NCI-H1092 treated with DMSO at 0.1 percent for 48 hours (cell line): ENCODE data around the gene FYCO1.
"Not testable (repeated sequence)": the region's sequence is repeated elsewhere in the genome, so short reads cannot be mapped to it uniquely, and the experiment has no call there.

Experiments
- DNase-seq: peaks from one replicate; lab custom pipeline; 2025; lab: John Stamatoyannopoulos, UW

The FYCO1 gene

GRCh38 chr3:45995236-45996192 lies at the start of gene FYCO1:
FYCO1 (minus strand) TSS chr3:45995824; CDS start chr3:45984910, 10,914 bp downstream.
- DNase-seq, result peak; percentile 73

- no peak for DNase-seq
Measured at GRCh38 chr3:46038916-46039315, 43.3 kb upstream of the FYCO1 start.

GRCh38 chr3:46038071-46038470 lies 42.4 kb upstream of the FYCO1 start:
- DNase-seq, result not testable (repeated sequence)

GRCh38 chr3:46036191-46036590 lies 40.6 kb upstream of the FYCO1 start:
- no peak for DNase-seq

- DNase-seq, result no peak
Measured at GRCh38 chr3:46031747-46032146, 36.1 kb upstream of the FYCO1 start.

GRCh38 chr3:46031269-46031668 lies 35.6 kb upstream of the FYCO1 start:
- DNase-seq, result no peak

- DNase-seq, result no peak
Measured at GRCh38 chr3:46030626-46031025, 35.0 kb upstream of the FYCO1 start.

- DNase-seq, result no peak
Measured at GRCh38 chr3:46029953-46030543, 34.4 kb upstream of the FYCO1 start.

GRCh38 chr3:46027736-46028397 lies 32.2 kb upstream of the FYCO1 start:
- DNase-seq, result no peak

GRCh38 chr3:46027021-46027705 lies 31.5 kb upstream of the FYCO1 start, which contains the start of gene XCR1:
XCR1 (minus strand) TSS chr3:46027483; CDS start chr3:46021947, 5,536 bp downstream.
- no peak for DNase-seq

GRCh38 chr3:46025139-46025538 lies 29.5 kb upstream of the FYCO1 start:
- DNase-seq, result no peak

- DNase-seq, result no peak
Measured at GRCh38 chr3:46024131-46024530, 28.5 kb upstream of the FYCO1 start.

GRCh38 chr3:46022909-46023785 lies 27.5 kb upstream of the FYCO1 start:
- DNase-seq, result no peak

GRCh38 chr3:46021516-46021915 lies 25.9 kb upstream of the FYCO1 start:
- no peak for DNase-seq

- no peak for DNase-seq
Measured at GRCh38 chr3:46020766-46021510, 25.3 kb upstream of the FYCO1 start.

GRCh38 chr3:46019707-46020106 lies 24.1 kb upstream of the FYCO1 start:
- no peak for DNase-seq

GRCh38 chr3:46017720-46018119 lies 22.1 kb upstream of the FYCO1 start:
- DNase-seq, result no peak

GRCh38 chr3:46013316-46014094 lies 17.9 kb upstream of the FYCO1 start:
- no peak for DNase-seq

GRCh38 chr3:46012246-46012645 lies 16.6 kb upstream of the FYCO1 start:
- no peak for DNase-seq
